Coronary artery (tissue), 2 donors: Measurements from ENCODE around the gene TBL1X.

Source experiments
- DNase-seq: peaks from one replicate; pipeline ENCODE4 v3.0.0-alpha.2; 2017; ENCODE audit warnings: low spot score
- H3K27ac ChIP-seq, 2 donors: fragments of 200-600 bp; sonication (generic); one replicate each; pipeline ENCODE4 v1.5.1; 2016 to 2019
- H3K4me3 ChIP-seq: fragments of 200-600 bp; sonication (generic); 2 replicates; pipeline ENCODE4 v1.5.1; 2016; ENCODE audit warnings: mild to moderate bottlenecking, moderate library complexity
- CTCF ChIP-seq: fragments of 200-600 bp; sonication (generic); IDR thresholded peaks from one replicate; pipeline ENCODE4 v1.5.1; 2019; ENCODE audit warnings: antibody characterized with exemption

The TBL1X gene

GRCh38 chrX:9495496-9495895 lies 30.6 kb downstream of the TBL1X start:
- TF ChIP-seq CTCF, result no peak
- Histone ChIP-seq H3K27ac (no peak overlapping the region), H3K4me3 (no peak overlapping the region)
- no peak for DNase-seq

DNA sequence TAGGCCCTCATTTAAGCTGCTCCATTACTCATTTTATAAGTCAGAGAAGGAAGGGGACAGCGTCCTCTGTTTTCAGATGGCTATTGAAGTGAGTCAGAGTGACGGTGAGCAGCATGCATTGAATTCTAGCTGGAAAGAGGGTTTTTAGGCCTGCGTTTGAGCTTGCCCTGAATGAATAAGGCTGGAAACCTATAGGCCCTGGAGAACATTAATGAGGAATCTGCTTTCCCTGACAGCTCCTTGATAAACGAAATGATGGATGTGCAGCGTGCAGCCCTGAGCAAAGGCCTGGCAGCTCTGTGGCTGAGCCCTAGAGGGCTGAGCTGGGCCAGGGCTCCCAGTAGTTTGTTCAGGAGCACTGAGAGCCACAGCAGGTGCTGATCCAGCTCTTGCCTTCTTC lies 33.4 kb downstream of the TBL1X start:
- Histone ChIP-seq H3K4me3 (no peak overlapping the region), H3K27ac (no peak overlapping the region)
- DNase-seq, result no peak
- TF ChIP-seq CTCF, result no peak

DNA sequence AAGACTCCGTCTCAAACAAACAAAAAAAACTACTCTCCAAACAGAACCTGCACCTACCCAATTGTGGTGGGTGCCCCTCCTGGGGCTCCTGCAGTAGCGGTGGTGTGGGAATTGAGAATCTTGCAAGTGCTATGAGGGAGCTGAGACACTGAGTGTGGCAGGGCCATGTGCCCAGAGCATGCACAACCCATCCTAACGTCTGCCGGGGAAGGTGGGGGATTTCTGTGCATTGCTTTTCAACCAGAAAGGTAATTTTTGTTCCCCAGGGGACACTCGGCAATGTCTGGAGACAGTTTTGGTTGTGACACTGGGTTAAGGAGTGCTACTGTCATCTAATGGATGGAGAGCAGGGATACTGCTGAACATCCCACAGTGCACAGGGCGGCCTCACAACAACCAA lies 35.7 kb downstream of the TBL1X start:
- Histone ChIP-seq H3K4me3 (no peak overlapping the region), H3K27ac (no peak overlapping the region)
- TF ChIP-seq CTCF, result no peak
- no peak for DNase-seq

DNA sequence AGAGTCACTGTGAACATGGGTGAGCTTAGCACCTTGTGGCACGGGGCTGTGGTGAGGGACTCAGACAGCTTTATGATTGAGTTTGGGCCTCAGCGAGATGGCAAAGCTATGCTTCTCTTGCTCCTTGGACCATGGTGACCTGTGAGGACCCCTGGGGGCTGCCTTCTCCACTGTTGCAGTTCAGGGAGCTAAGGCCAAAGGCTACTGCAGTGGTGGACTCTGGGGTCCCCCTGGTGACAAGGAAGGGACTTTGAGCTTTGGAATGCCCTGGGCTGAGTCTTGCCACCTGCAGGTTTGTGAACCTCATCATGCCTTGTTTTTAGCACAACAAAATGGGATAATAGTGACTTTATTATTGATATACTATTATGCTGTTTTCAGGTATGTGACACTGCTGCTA lies 36.5 kb downstream of the TBL1X start:
- DNase-seq, result no peak
- H3K4me3 ChIP-seq, result no peak overlapping the region
- TF ChIP-seq CTCF, result no peak
- no peak overlapping the region for H3K27ac ChIP-seq

GRCh38 chrX:9503261-9503660 lies 38.4 kb downstream of the TBL1X start:
- DNase-seq, result no peak
- Histone ChIP-seq H3K27ac (no peak overlapping the region), H3K4me3 (no peak overlapping the region)
- no peak for TF ChIP-seq CTCF

DNA sequence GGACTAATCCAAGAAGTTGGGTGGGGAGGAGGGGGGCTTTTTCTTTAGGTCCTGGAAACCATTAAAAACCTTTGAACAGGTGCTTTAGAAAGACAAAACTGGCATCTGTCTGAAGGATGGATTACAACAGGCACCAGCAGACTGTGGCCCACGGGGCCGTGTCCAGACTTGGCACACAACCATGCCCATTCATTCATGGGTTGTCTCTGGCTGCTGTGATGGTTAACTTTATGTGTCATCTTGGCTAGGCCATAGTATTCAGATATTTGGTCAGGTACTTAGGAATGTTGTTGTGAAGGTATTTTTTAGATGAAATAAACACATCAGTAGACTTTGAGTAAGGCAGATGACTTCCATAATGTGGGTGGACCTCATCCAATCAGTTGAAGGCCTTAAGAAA lies 45.5 kb downstream of the TBL1X start:
- TF ChIP-seq CTCF, result no peak
- H3K4me3 ChIP-seq, result no peak overlapping the region
- H3K27ac ChIP-seq, result no peak overlapping the region
- no peak for DNase-seq

DNA sequence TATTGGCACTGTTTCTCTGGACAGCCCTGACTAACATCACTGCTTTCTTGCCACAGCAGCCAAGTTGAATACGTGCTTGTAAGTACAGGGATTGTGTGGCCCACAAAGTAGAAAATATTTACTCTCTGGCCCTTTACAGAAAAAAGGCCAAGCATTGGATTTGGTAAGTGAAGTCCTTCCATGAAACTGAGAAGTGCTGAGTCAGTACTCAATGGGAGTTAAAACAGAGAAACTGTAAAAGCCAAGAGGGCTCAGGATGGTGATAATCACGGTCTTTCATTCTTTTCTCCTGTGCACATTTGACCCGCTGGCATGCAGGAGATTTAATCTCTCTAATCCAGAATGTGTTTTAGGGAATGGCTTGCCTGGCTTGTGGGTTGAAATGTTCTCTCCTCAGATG lies 46.1 kb downstream of the TBL1X start:
- no peak overlapping the region for H3K27ac ChIP-seq
- H3K4me3 ChIP-seq, result no peak overlapping the region
- no peak for TF ChIP-seq CTCF
- no peak for DNase-seq
